HAP-1 (cell line): Measurements from ENCODE around the gene TRMT1.

Experiments
- DNase-seq, 2 experiments: peaks; one replicate each; pipeline ENCODE4 v3.0.0-alpha.2; 2016 to 2020; ENCODE audit warnings: low spot score in 2 of 2
- H3K27me3 ChIP-seq: fragments of 250-450 bp; sonication (Bioruptor Pico); 2 replicates; pipeline ENCODE4 v1.5.1; 2020; ENCODE audit warnings: low read depth, mild to moderate bottlenecking, moderate library complexity
- H3K36me3 ChIP-seq: fragments of 250-450 bp; sonication (Bioruptor Pico); replicated peaks from 2 replicates; pipeline ENCODE4 v1.5.1; 2020; ENCODE audit warnings: mild to moderate bottlenecking
- H3K4me1 ChIP-seq: fragments of 250-450 bp; sonication (Bioruptor Pico); 2 replicates; pipeline ENCODE4 v1.5.1; 2020; ENCODE audit warnings: mild to moderate bottlenecking
- H3K4me3 ChIP-seq: fragments of 250-450 bp; sonication (Bioruptor Pico); 2 replicates; pipeline ENCODE4 v1.5.1; 2020; ENCODE audit warnings: mild to moderate bottlenecking, moderate library complexity
- H3K9me3 ChIP-seq: fragments of 250-450 bp; sonication (Bioruptor Pico); 2 replicates; pipeline ENCODE4 v1.5.1; 2020; ENCODE audit warnings: mild to moderate bottlenecking, moderate library complexity
- in situ Hi-C: fragments of 300-500 bp; cut with MboI; formaldehyde crosslinking; loops from 3 replicates; pipeline ENCODE4 v1.14.3; 2020; ENCODE audit warnings: low sequenced_read_pairs, inconsistent platforms, mixed read lengths

TRMT1 gene

GRCh38 chr19:13139633-13140311, 23.2 kb upstream of the TRMT1 start:
- no peaks in the 10 kb centered on the region for H3K9me3 ChIP-seq
- H3K4me3 ChIP-seq = no peak overlapping the region
- no peaks in the 10 kb centered on the region for H3K4me1 ChIP-seq
- in situ Hi-C loops = no loop called here
- DNase-seq = no peak
- peaks cover 48% of the 10 kb centered on the region for H3K36me3 ChIP-seq
- no peaks in the 10 kb centered on the region for H3K27me3 ChIP-seq

- H3K27me3 ChIP-seq = no peaks in the 10 kb centered on the region
- H3K36me3 ChIP-seq = peaks cover 44% of the 10 kb centered on the region
- no peaks in the 10 kb centered on the region for H3K9me3 ChIP-seq
- no peaks in the 10 kb centered on the region for H3K4me1 ChIP-seq
- no peak overlapping the region for H3K4me3 ChIP-seq
- no peak for DNase-seq
- in situ Hi-C loops = no loop called here
These were observed 22.3 kb upstream of the TRMT1 start for GRCh38 chr19:13138916-13139198.

- no peak overlapping the region for H3K4me3 ChIP-seq
- H3K27me3 ChIP-seq = no peaks in the 10 kb centered on the region
- DNase-seq = no peak
- no peaks in the 10 kb centered on the region for H3K9me3 ChIP-seq
- H3K36me3 ChIP-seq = peaks cover 48% of the 10 kb centered on the region
- H3K4me1 ChIP-seq = no peaks in the 10 kb centered on the region
- in situ Hi-C loops = no loop called here
These were observed 21.8 kb upstream of the TRMT1 start for GRCh38 chr19:13138171-13138915.

- peaks cover 48% of the 10 kb centered on the region for H3K36me3 ChIP-seq
These were observed 20.8 kb upstream of the TRMT1 start for GRCh38 chr19:13137290-13137794.

GRCh38 chr19:13135068-13136062, 18.8 kb upstream of the TRMT1 start:
- Histone ChIP-seq H3K27me3 (no peaks in the 10 kb centered on the region), H3K4me3 (no peak overlapping the region), H3K36me3 (peaks cover 48% of the 10 kb centered on the region), H3K9me3 (no peaks in the 10 kb centered on the region), H3K4me1 (no peaks in the 10 kb centered on the region)
- DNase-seq = no peak
- in situ Hi-C loops = no loop called here

More at GRCh38 chr19:13137290-13137794, 20.8 kb upstream of the TRMT1 start:
- Histone ChIP-seq H3K4me1 (no peaks in the 10 kb centered on the region), H3K4me3 (no peak overlapping the region), H3K27me3 (no peaks in the 10 kb centered on the region), H3K9me3 (no peaks in the 10 kb centered on the region)
- no peak for DNase-seq
- in situ Hi-C loops = no loop called here

GRCh38 chr19:13134626-13135025, 18.1 kb upstream of the TRMT1 start:
- in situ Hi-C loops = no loop called here
- no peak for DNase-seq
- H3K4me3 ChIP-seq = no peak overlapping the region
- no peaks in the 10 kb centered on the region for H3K27me3 ChIP-seq
- no peaks in the 10 kb centered on the region for H3K9me3 ChIP-seq
- H3K36me3 ChIP-seq = peaks cover 48% of the 10 kb centered on the region
- H3K4me1 ChIP-seq = no peaks in the 10 kb centered on the region

- Histone ChIP-seq H3K27me3 (no peaks in the 10 kb centered on the region), H3K9me3 (no peaks in the 10 kb centered on the region), H3K4me3 (no peak overlapping the region), H3K4me1 (no peaks in the 10 kb centered on the region), H3K36me3 (peaks cover 44% of the 10 kb centered on the region)
- in situ Hi-C loops = no loop called here
- DNase-seq = no peak
These were observed 16.8 kb upstream of the TRMT1 start for GRCh38 chr19:13133241-13133870.

GRCh38 chr19:13132471-13133180, 16.1 kb upstream of the TRMT1 start:
- H3K36me3 ChIP-seq = peaks cover 37% of the 10 kb centered on the region

GRCh38 chr19:13130886-13131490, 14.4 kb upstream of the TRMT1 start:
- Histone ChIP-seq H3K4me3 (no peak overlapping the region), H3K9me3 (no peaks in the 10 kb centered on the region), H3K27me3 (no peaks in the 10 kb centered on the region), H3K36me3 (peaks cover 27% of the 10 kb centered on the region), H3K4me1 (no peaks in the 10 kb centered on the region)
- DNase-seq = no peak
- in situ Hi-C loops = no loop called here

More at GRCh38 chr19:13132471-13133180, 16.1 kb upstream of the TRMT1 start:
- in situ Hi-C loops = no loop called here
- Histone ChIP-seq H3K9me3 (no peaks in the 10 kb centered on the region), H3K27me3 (no peaks in the 10 kb centered on the region), H3K4me1 (no peaks in the 10 kb centered on the region), H3K4me3 (no peak overlapping the region)
- DNase-seq = no peak

GRCh38 chr19:13129384-13129783, 12.8 kb upstream of the TRMT1 start:
- Histone ChIP-seq H3K36me3 (peaks cover 17% of the 10 kb centered on the region), H3K4me3 (no peak overlapping the region), H3K4me1 (no peaks in the 10 kb centered on the region), H3K9me3 (no peaks in the 10 kb centered on the region), H3K27me3 (no peaks in the 10 kb centered on the region)
- no peak for DNase-seq
- in situ Hi-C loops = no loop called here

- in situ Hi-C loops = no loop called here
- no peak overlapping the region for H3K4me3 ChIP-seq
- no peaks in the 10 kb centered on the region for H3K27me3 ChIP-seq
- H3K4me1 ChIP-seq = no peaks in the 10 kb centered on the region
- H3K9me3 ChIP-seq = no peaks in the 10 kb centered on the region
- H3K36me3 ChIP-seq = peaks cover 22% of the 10 kb centered on the region
- DNase-seq = no peak
These were observed 12.0 kb upstream of the TRMT1 start for GRCh38 chr19:13128583-13128982.

GRCh38 chr19:13127811-13128575, 11.5 kb upstream of the TRMT1 start:
- no peak for DNase-seq
- H3K9me3 ChIP-seq = no peaks in the 10 kb centered on the region
- no peaks in the 10 kb centered on the region for H3K4me1 ChIP-seq
- H3K4me3 ChIP-seq = no peak overlapping the region
- H3K27me3 ChIP-seq = no peaks in the 10 kb centered on the region
- peaks cover 24% of the 10 kb centered on the region for H3K36me3 ChIP-seq
- in situ Hi-C loops = no loop called here
